ENCODE data around the gene EDRF1. TPM values are rescaled to one million over a fixed set of nuclear protein-coding genes. Genes with fewer than 3 reads are reported as not detected.

Gene EDRF1
- total and polyA plus RNA-seq, 2 experiments from 2014 or later = 11.4 to 16.4 TPM

DNA sequence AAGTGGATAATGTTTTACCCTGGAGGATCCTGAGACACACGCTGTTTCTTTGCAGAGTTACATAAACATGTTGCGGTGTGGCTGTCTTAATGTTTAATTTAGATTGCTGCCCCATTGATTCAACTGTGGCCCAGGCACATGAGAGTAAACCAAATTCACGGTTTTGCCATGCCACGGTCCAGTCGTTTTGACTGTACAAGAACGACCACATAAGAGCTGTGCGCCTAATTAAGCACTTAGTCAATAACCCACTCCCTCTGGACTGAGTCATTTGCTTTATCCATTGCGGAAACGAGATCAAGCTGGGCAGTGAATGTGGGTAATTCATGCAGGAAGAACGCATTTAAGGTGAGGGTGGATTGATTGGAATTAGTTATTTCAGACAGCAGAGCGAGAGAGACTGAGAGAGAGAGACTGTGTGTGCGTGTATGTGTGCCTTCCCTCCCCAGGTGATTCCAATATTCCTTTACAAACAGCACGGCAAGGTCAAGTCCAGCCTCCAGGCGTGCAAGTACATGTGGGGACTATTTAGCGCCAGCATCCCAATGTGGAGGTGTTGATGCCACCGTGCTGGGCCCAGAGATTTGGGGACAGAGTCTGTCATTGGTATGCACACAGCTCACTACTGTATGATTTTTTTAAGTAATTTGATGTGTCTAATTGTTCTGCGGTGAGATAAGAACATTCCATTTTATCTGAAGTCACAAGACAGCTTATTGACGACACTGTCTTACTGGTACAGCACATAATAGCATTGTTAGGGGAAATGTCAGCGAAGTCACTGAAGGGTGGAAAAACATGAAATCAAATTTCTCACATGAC lies 28.1 kb upstream of the EDRF1 start:
- no peak overlapping the region; the same call in 1 of the 2 replicates for H3K9ac ChIP-seq
- peaks cover 34% of the 10 kb centered on the region for H3F3A ChIP-seq (ENCODE audit: insufficient read depth)

DNA sequence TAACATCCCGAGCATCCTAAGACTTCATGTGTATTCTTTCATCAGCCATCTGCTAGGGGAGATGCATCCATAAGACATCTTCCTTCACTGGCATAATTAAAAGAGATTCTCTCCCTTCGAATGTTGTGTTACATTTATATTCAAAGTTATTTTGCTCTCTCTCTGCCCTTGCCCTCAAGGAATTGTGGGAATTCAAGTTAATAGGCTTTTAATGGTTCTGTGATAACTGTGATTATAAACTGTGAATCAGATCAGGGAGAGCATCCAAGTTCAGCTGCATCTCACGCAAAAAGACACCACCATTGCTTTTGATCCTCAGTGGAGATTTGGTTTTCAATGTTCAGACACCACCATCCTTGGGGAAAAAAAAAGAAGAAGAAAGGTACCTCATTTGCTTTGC lies 27.3 kb upstream of the EDRF1 start:
- H3K4me1 ChIP-seq (ENCODE audit: insufficient read depth) = peaks cover 40% of the 10 kb centered on the region
- peak overlapping the region; percentile 67 for H2AFZ ChIP-seq
- no peaks in the 10 kb centered on the region for H4K20me1 ChIP-seq (ENCODE audit: insufficient read depth)
- no peaks in the 10 kb centered on the region for H3K27me3 ChIP-seq (replicated peaks; ENCODE audit: insufficient read depth)
- no peaks in the 10 kb centered on the region for H3K79me2 ChIP-seq (ENCODE audit: insufficient read depth)
- H3K4me2 ChIP-seq (ENCODE audit: unreplicated experiment) = peak overlapping the region; percentile 67
- H3K36me3 ChIP-seq (ENCODE audit: low read depth) = no peaks in the 10 kb centered on the region
- H3K9me3 ChIP-seq (ENCODE audit: low read depth) = no peaks in the 10 kb centered on the region
- H3K9ac ChIP-seq = peak overlapping the region; percentile 52
- H3K4me3 ChIP-seq = no peak overlapping the region; the same call in 1 of the 2 replicates
- H3K27ac ChIP-seq = peak overlapping the region; percentile 74
- H3F3A ChIP-seq (ENCODE audit: insufficient read depth) = peaks cover 34% of the 10 kb centered on the region
- no peaks in the 10 kb centered on the region for H3K9me2 ChIP-seq (ENCODE audit: insufficient read depth)
- no peak for TF ChIP-seq EZH2phosphoT487 (IDR thresholded peaks at IDR 0.05; ENCODE audit: insufficient read depth, low read depth)
- no peak for TF ChIP-seq EZH2 (IDR thresholded peaks at IDR 0.05; ENCODE audit: insufficient read depth, poor library complexity, severe bottlenecking)
- in situ Hi-C loops (cut with MboI) = no loop called here
- DNase-seq = peak; percentile 65
- 17 to 20% methylated on average over 3 of the region's 3 CpGs for WGBS, 2 experiments (ENCODE audit: low coverage in 1 of 2, low lambda C conversion rate in 2 of 2, missing lambda C conversion rate in 2 of 2)

More for the DNA sequence above, 28.1 kb upstream of the EDRF1 start:
- in situ Hi-C loops (cut with MboI) = no loop called here
- no peaks in the 10 kb centered on the region for H3K36me3 ChIP-seq (ENCODE audit: low read depth)
- 71 to 74% methylated on average over 19 of the region's 19 CpGs for WGBS, 2 experiments (ENCODE audit: low coverage in 1 of 2, low lambda C conversion rate in 2 of 2, missing lambda C conversion rate in 2 of 2)
- TF ChIP-seq EZH2 (IDR thresholded peaks at IDR 0.05; ENCODE audit: insufficient read depth, poor library complexity, severe bottlenecking) = no peak
- no peak for TF ChIP-seq EZH2phosphoT487 (IDR thresholded peaks at IDR 0.05; ENCODE audit: insufficient read depth, low read depth)
- no peaks in the 10 kb centered on the region for H4K20me1 ChIP-seq (ENCODE audit: insufficient read depth)
- peak overlapping the region; percentile 74 for H3K27ac ChIP-seq
- H2AFZ ChIP-seq = peak overlapping the region; percentile 67; the same call in 1 of the 2 replicates
- H3K4me2 ChIP-seq (ENCODE audit: unreplicated experiment) = peak overlapping the region; percentile 67
- no peaks in the 10 kb centered on the region for H3K27me3 ChIP-seq (replicated peaks; ENCODE audit: insufficient read depth)
- H3K9me2 ChIP-seq (ENCODE audit: insufficient read depth) = no peaks in the 10 kb centered on the region
- no peak overlapping the region for H3K4me3 ChIP-seq
- peaks cover 40% of the 10 kb centered on the region for H3K4me1 ChIP-seq (ENCODE audit: insufficient read depth)
- DNase-seq = no peak
- no peaks in the 10 kb centered on the region for H3K9me3 ChIP-seq (ENCODE audit: low read depth)
- H3K79me2 ChIP-seq (ENCODE audit: insufficient read depth) = no peaks in the 10 kb centered on the region

DNA sequence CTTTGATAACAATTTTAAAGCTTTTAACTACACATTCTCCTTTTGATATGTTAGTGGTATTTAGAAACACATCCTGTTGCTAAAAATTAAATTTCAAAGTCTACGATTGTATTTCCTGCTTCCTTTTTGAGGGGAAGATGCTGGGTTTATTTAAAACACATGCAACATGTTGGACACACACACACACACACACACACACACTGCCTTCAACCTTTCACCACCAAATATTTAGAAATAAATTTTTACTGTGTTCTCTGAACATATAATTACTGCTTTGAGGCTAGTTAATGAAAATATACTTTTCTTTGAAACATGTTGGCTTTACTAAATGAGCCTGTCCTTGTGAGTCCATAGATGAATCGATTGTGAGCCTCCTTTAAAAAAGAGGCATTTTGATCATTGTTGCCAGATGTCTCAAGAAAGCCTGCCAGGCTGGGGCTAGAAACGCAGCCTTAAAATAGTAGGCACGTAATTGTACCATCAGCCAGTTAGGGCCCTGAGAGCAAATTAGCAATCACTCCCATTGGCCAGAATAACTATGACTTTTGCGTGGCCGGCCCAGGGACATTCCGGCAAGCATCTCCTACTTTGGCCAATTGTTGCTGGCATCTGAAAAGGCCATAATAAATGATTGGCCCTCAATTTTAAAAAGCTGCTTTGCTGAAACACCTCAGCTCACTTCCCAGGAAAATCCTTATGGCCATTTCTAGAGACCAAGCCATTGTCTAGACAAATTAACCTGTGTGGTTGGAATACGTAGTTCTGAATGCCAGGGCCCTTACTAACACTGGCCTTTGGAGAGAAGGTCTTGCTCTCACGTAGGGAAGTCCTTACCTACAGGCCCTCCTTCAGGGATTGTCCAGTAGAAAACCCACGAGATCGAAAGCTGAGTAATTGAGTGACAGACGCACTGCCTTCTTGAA lies 26.6 kb upstream of the EDRF1 start:
- H3K9me3 ChIP-seq (ENCODE audit: low read depth) = no peaks in the 10 kb centered on the region
- H3K4me3 ChIP-seq = no peak overlapping the region; the same call in 1 of the 2 replicates
- peaks cover 40% of the 10 kb centered on the region for H3K4me1 ChIP-seq (ENCODE audit: insufficient read depth)
- H3K36me3 ChIP-seq (ENCODE audit: low read depth) = no peaks in the 10 kb centered on the region
- TF ChIP-seq EZH2phosphoT487 (IDR thresholded peaks at IDR 0.05; ENCODE audit: insufficient read depth, low read depth) (no peak), EZH2 (IDR thresholded peaks at IDR 0.05; ENCODE audit: insufficient read depth, poor library complexity, severe bottlenecking) (no peak)
- peak overlapping the region; percentile 67 for H3K4me2 ChIP-seq (ENCODE audit: unreplicated experiment)
- peaks cover 34% of the 10 kb centered on the region for H3F3A ChIP-seq (ENCODE audit: insufficient read depth)
- WGBS, 2 experiments (ENCODE audit: low coverage in 1 of 2, low lambda C conversion rate in 2 of 2, missing lambda C conversion rate in 2 of 2) = 33 to 37% methylated on average over 12 of the region's 12 CpGs
- no peaks in the 10 kb centered on the region for H3K27me3 ChIP-seq (replicated peaks; ENCODE audit: insufficient read depth)
- peak overlapping the region; percentile 52 for H3K9ac ChIP-seq
- in situ Hi-C loops (cut with MboI) = no loop called here
- peak overlapping the region; percentile 67 for H2AFZ ChIP-seq
- DNase-seq = peak; percentile 84
- no peaks in the 10 kb centered on the region for H3K79me2 ChIP-seq (ENCODE audit: insufficient read depth)
- no peaks in the 10 kb centered on the region for H4K20me1 ChIP-seq (ENCODE audit: insufficient read depth)
- H3K27ac ChIP-seq = peak overlapping the region; percentile 74
- no peaks in the 10 kb centered on the region for H3K9me2 ChIP-seq (ENCODE audit: insufficient read depth)

DNA sequence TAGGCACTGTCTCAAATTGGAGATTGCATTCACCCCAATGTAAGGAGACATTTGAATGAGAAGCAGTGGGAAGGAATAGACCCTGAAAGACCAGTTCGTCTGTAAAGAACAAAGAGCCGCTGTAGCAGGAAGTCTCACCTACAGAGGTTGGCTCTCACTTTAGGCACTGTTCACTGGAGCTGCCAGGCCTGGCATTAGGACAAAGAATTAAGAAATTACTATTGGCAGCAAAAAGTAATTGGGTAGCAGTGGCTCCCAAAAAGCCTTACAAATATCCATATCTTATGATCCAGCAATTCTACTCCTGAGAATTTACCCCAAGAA lies 26.0 kb upstream of the EDRF1 start:
- WGBS, 2 experiments (ENCODE audit: low coverage in 1 of 2, low lambda C conversion rate in 2 of 2, missing lambda C conversion rate in 2 of 2) = 91 to 97% methylated on average over 2 of the region's 2 CpGs
- H3K9ac ChIP-seq = no peak overlapping the region
- no peaks in the 10 kb centered on the region for H3K9me3 ChIP-seq (ENCODE audit: low read depth)
- peak overlapping the region; percentile 74 for H3K27ac ChIP-seq
- no peak for DNase-seq
- H3K79me2 ChIP-seq (ENCODE audit: insufficient read depth) = no peaks in the 10 kb centered on the region
- in situ Hi-C loops (cut with MboI) = no loop called here
- H2AFZ ChIP-seq = no peak overlapping the region
- H3K36me3 ChIP-seq (ENCODE audit: low read depth) = no peaks in the 10 kb centered on the region
- no peak for TF ChIP-seq EZH2phosphoT487 (IDR thresholded peaks at IDR 0.05; ENCODE audit: insufficient read depth, low read depth)
- no peak for TF ChIP-seq EZH2 (IDR thresholded peaks at IDR 0.05; ENCODE audit: insufficient read depth, poor library complexity, severe bottlenecking)
- peaks cover 34% of the 10 kb centered on the region for H3F3A ChIP-seq (ENCODE audit: insufficient read depth)
- peaks cover 40% of the 10 kb centered on the region for H3K4me1 ChIP-seq (ENCODE audit: insufficient read depth)
- H4K20me1 ChIP-seq (ENCODE audit: insufficient read depth) = no peaks in the 10 kb centered on the region
- no peak overlapping the region for H3K4me3 ChIP-seq
- H3K9me2 ChIP-seq (ENCODE audit: insufficient read depth) = no peaks in the 10 kb centered on the region
- H3K4me2 ChIP-seq (ENCODE audit: unreplicated experiment) = peak overlapping the region; percentile 67
- H3K27me3 ChIP-seq (replicated peaks; ENCODE audit: insufficient read depth) = no peaks in the 10 kb centered on the region

Data from GM23248 (cell line).